K562 (cell line): ENCODE results near the gene NR2F2. TPM values are rescaled to one million over a fixed set of nuclear protein-coding genes. Genes with fewer than 3 reads are reported as not detected.

Experiments
- CBX3 ChIP-seq, 2 experiments: IDR thresholded peaks; 1 replicate in 1 of 2; 2 replicates in 1 of 2; pipeline ENCODE4 v1.6.1; 2012; ENCODE audit warnings: inconsistent platforms in 2 of 2, low read length in 2 of 2, borderline replicate concordance in 1 of 2, control low read depth in 1 of 2
- JUNB ChIP-seq: fragments of 450-650 bp; formaldehyde crosslinking; conservative IDR thresholded peaks from 2 replicates; pipeline ENCODE4 v1.4.0; 2020; ENCODE audit warnings: mild to moderate bottlenecking
- KAT7 ChIP-seq: sonication (generic); formaldehyde crosslinking; IDR thresholded peaks from 2 replicates; pipeline ENCODE4 v1.8.0; 2022; ENCODE audit warnings: missing genetic modification reagents, mild to moderate bottlenecking, borderline replicate concordance
- MAZ ChIP-seq, 2 experiments: fragments of 450-650 bp in 1 of 2; sonication (generic) in 1 of 2; formaldehyde crosslinking; IDR thresholded peaks in 1 of 2; conservative IDR thresholded peaks in 1 of 2; 2 replicates each; pipeline versions ENCODE4 v1.4.0 to v1.5.0; 2020; ENCODE audit warnings: mild to moderate bottlenecking in 1 of 2, missing genetic modification reagents in 1 of 2
- NBN ChIP-seq: fragments of 450-650 bp; IDR thresholded peaks from 2 replicates; pipeline ENCODE4 v1.6.1; 2016; ENCODE audit warnings: low read depth, mild to moderate bottlenecking
- NFYB ChIP-seq: IDR thresholded peaks from 2 replicates; pipeline ENCODE4 v1.6.1; 2011; ENCODE audit warnings: mild to moderate bottlenecking, moderate library complexity; ENCODE audit not compliant: insufficient read length; ENCODE audit errors: extremely low read depth
- NR2C1 ChIP-seq, 2 experiments: fragments of 450-650 bp; IDR thresholded peaks; 2 replicates each; pipeline ENCODE4 v1.6.1; 2017; ENCODE audit warnings: mild to moderate bottlenecking in 2 of 2, antibody characterized with exemption in 1 of 2, inconsistent platforms in 1 of 2, missing compliant biosample characterization in 1 of 2, missing genetic modification characterization in 1 of 2
- NRF1 ChIP-seq, 2 experiments: fragments of 450-650 bp; IDR thresholded peaks in 1 of 2; conservative IDR thresholded peaks in 1 of 2; 2 replicates each; pipeline ENCODE4 v1.6.1; 2014; ENCODE audit warnings: mild to moderate bottlenecking in 2 of 2
- POLR2G ChIP-seq: fragments of 200-400 bp; formaldehyde crosslinking; IDR thresholded peaks from 2 replicates; pipeline ENCODE4 v1.6.1; 2017; ENCODE audit warnings: low read depth, mild to moderate bottlenecking, antibody characterized with exemption, low read length, moderate library complexity
- PYGO2 ChIP-seq: fragments of 450-650 bp; IDR thresholded peaks from 2 replicates; pipeline ENCODE4 v1.6.1; 2016; ENCODE audit warnings: mild to moderate bottlenecking, missing genetic modification characterization, moderate library complexity, missing compliant biosample characterization
- RB1 ChIP-seq: fragments of 450-650 bp; IDR thresholded peaks from 2 replicates; pipeline ENCODE4 v1.6.1; 2017; ENCODE audit warnings: low read depth, mild to moderate bottlenecking
- RBBP5 ChIP-seq: fragments of 200-600 bp; sonication (generic); IDR thresholded peaks from 2 replicates; pipeline ENCODE4 v1.6.1; 2012; ENCODE audit warnings: borderline replicate concordance, mild to moderate bottlenecking, low read length, control low read depth, inconsistent platforms; ENCODE audit not compliant: insufficient read depth, poor library complexity, severe bottlenecking
- SMARCA4 ChIP-seq: fragments of 450-650 bp; IDR thresholded peaks from 2 replicates; pipeline ENCODE4 v1.6.1; 2016
- SMARCA5 ChIP-seq: fragments of 450-650 bp; IDR thresholded peaks from 2 replicates; pipeline ENCODE4 v1.6.1; 2016
- TAF1 ChIP-seq: IDR thresholded peaks from 2 replicates; pipeline ENCODE4 v1.6.1; 2011; ENCODE audit warnings: mild to moderate bottlenecking, low read length, moderate library complexity; ENCODE audit not compliant: insufficient read depth, control insufficient read depth, severe bottlenecking; ENCODE audit errors: extremely low read depth
- TRIM24 ChIP-seq, 2 experiments: fragments of 450-650 bp; IDR thresholded peaks; 2 replicates each; pipeline ENCODE4 v1.6.1; 2016
- U2AF1 ChIP-seq: fragments of 200-400 bp; formaldehyde crosslinking; optimal IDR thresholded peaks from 2 replicates; pipeline ENCODE3; 2017; ENCODE audit warnings: mild to moderate bottlenecking, low read depth, low read length, moderate library complexity
- ZBTB1 ChIP-seq: sonication (generic); formaldehyde crosslinking; IDR thresholded peaks from 2 replicates; pipeline ENCODE4 v1.8.1; 2023; ENCODE audit warnings: missing genetic modification reagents, low read depth, mild to moderate bottlenecking, borderline replicate concordance
- ZC3H11A ChIP-seq: IDR thresholded peaks from 2 replicates; pipeline ENCODE4 v1.6.1; 2012; ENCODE audit warnings: low read depth, low read length, improper control_type of control experiment
- ZFP1 ChIP-seq: fragments of 450-650 bp; formaldehyde crosslinking; IDR thresholded peaks from 2 replicates; pipeline ENCODE4 v1.4.0; 2020; ENCODE audit warnings: mild to moderate bottlenecking, mixed read lengths
- ZNF143 ChIP-seq: sonication (generic); formaldehyde crosslinking; IDR thresholded peaks from 2 replicates; pipeline ENCODE4 v1.9.0; 2022; ENCODE audit warnings: mild to moderate bottlenecking, missing genetic modification reagents
- ZNF282 ChIP-seq: sonication (generic); formaldehyde crosslinking; IDR thresholded peaks from 2 replicates; pipeline ENCODE4 v1.8.1; 2023; ENCODE audit warnings: missing genetic modification reagents
- ZNF764 ChIP-seq: fragments of 250-450 bp; sonication (Bioruptor Pico); IDR thresholded peaks from 2 replicates; pipeline ENCODE4 v1.4.0; 2020; ENCODE audit warnings: low read depth, mild to moderate bottlenecking, moderate library complexity
- polyA plus RNA-seq, 8 experiments: library from polyadenylated mRNA; depleted of rRNA in 4 of 8; stranded (reverse) in 5 of 8; unstranded in 3 of 8; fragments of >200 nt; fragmentation: Nextera tagmentation in 2 of 8; fragmentation: Illumina TruSeq in 1 of 8; extraction: Ambion mirVana in 2 of 8; extraction: Trizol in 1 of 8; gene quantifications; 2 replicates each; pipeline versions ENCODE4 v1.2.1 to v1.2.3, GENCODE V29; 2011 to 2014; ENCODE audit warnings: inconsistent platforms in 1 of 8, missing spikeins in 1 of 8
- total RNA-seq, 7 experiments: library from RNA; depleted of rRNA in 6 of 7; stranded (reverse); fragments of >200 nt in 6 of 7; fragmentation: Illumina TruSeq in 2 of 7; extraction: Trizol in 2 of 7; gene quantifications; 2 replicates each; pipeline versions ENCODE4 v1.2.1 to v1.2.3, GENCODE V29; 2011 to 2021; ENCODE audit warnings: low replicate concordance in 1 of 7
- TF ChIP-seq, protein P1 (sequence below): fragments of 200-800 bp; sonication (Bioruptor generic); IDR thresholded peaks from 2 replicates; pipeline ENCODE4 v1.6.1; 2017; ENCODE audit warnings: missing genetic modification characterization, missing compliant biosample characterization
- TF ChIP-seq, protein P2 (sequence below): fragments of 450-650 bp; IDR thresholded peaks from 2 replicates; pipeline ENCODE4 v1.6.1; 2016; ENCODE audit warnings: low read depth, mild to moderate bottlenecking, moderate library complexity
- TF ChIP-seq, protein P3 (sequence below): sonication (generic); formaldehyde crosslinking; IDR thresholded peaks from 2 replicates; pipeline ENCODE4 v1.9.0; 2022; ENCODE audit warnings: mild to moderate bottlenecking, missing genetic modification reagents

NR2F2 gene
- total and polyA plus RNA-seq, 9 of the 15 experiments (the other 6 are each of a cell fraction or from before 2014, with no cell fraction given), result 6.0 to 51.8 (median 11.1) TPM

DNA sequence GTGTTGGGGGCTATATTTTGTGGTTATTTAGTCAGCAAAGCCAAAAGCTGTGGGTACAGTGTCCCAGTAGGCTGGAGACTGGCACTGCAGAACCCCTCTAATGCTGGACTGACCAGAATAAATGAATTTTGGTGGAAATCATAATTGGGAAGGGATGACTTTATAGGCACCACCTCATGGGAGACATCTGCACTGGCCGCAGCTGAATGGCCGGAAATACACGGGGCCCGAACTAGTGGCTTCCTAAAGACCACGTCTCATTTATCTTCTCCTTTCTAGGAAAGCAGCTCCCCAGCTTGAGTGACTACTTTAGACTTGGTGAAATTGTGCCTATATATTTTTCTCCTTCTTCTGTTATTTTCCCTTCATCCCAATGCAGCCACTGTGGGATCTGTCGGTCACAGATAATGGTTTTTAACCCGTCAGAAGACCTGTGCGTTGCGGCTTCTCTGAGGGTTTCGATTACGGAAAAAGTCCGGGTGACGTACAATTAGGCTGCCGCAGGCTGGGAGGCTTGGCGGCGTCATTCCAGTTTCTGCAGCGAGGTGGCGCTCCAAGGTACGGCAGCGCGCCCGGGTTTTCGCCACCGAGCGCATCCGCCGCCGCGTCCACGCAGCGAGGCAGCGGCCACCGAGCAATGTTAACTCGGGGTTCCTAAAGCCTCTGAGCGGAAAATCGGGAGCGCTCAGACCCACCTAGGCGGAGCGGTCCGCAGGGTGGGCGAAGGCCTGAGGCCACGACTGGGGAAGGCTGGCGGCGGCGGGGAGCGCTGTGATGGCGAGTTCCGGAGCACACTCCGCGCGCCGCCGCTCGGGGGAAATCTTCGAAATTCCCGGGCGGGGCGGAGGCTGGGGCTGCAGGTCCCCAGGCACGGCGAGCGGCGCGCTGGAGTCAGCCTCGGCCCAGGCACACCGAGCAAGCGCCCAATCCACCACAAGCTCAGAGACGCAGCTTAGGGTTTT lies 26.3 kb downstream of the NR2F2 start (continued):
- TF ChIP-seq MAZ (CRISPR knock-in tag; conservative IDR thresholded peaks at IDR 0.05 in 1 of 2, IDR thresholded peaks at IDR 0.05 in 1 of 2), result peak; percentile 85 to 86
- TF ChIP-seq RB1, result peak; percentile 65
- no peak for TF ChIP-seq ZNF764
- TF ChIP-seq, protein P1, sequence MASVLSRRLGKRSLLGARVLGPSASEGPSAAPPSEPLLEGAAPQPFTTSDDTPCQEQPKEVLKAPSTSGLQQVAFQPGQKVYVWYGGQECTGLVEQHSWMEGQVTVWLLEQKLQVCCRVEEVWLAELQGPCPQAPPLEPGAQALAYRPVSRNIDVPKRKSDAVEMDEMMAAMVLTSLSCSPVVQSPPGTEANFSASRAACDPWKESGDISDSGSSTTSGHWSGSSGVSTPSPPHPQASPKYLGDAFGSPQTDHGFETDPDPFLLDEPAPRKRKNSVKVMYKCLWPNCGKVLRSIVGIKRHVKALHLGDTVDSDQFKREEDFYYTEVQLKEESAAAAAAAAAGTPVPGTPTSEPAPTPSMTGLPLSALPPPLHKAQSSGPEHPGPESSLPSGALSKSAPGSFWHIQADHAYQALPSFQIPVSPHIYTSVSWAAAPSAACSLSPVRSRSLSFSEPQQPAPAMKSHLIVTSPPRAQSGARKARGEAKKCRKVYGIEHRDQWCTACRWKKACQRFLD (CRISPR knock-in tag), result peak; percentile 47; the same call in 1 of the 2 replicates
- TF ChIP-seq KAT7 (CRISPR knock-in tag), result peak; percentile 71; the same call in 1 of the 2 replicates
- TF ChIP-seq NBN, result peak; percentile 78
- peak in 1 of 2 experiments; percentile 39; a peak in 1 of 3 replicates for TF ChIP-seq CBX3 (IDR thresholded peaks at IDR 0.05; ENCODE audit: borderline replicate concordance in 1 of 2, low read length in 2 of 2)
- TF ChIP-seq, protein P2, sequence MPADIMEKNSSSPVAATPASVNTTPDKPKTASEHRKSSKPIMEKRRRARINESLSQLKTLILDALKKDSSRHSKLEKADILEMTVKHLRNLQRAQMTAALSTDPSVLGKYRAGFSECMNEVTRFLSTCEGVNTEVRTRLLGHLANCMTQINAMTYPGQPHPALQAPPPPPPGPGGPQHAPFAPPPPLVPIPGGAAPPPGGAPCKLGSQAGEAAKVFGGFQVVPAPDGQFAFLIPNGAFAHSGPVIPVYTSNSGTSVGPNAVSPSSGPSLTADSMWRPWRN, result no peak
- TF ChIP-seq SMARCA5, result no peak
- no peak for TF ChIP-seq JUNB (CRISPR knock-in tag)
- TF ChIP-seq TAF1, result peak; percentile 24
- TF ChIP-seq U2AF1, result no peak
- no peak for TF ChIP-seq PYGO2 (tag)
- TF ChIP-seq NR2C1 (IDR thresholded peaks at IDR 0.05), result no peak
- TF ChIP-seq NR2C1 (tag; IDR thresholded peaks at IDR 0.05), result no peak
- peak; percentile 23; the same call in 1 of the 2 replicates for TF ChIP-seq SMARCA4
- TF ChIP-seq NRF1 (conservative IDR thresholded peaks at IDR 0.05 in 1 of 2, IDR thresholded peaks at IDR 0.05 in 1 of 2), result peak; percentile 77 to 80
- TF ChIP-seq, protein P3, sequence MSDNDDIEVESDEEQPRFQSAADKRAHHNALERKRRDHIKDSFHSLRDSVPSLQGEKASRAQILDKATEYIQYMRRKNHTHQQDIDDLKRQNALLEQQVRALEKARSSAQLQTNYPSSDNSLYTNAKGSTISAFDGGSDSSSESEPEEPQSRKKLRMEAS (CRISPR knock-in tag), result peak; percentile 73
- TF ChIP-seq ZBTB1 (CRISPR knock-in tag), result no peak; the same call in 1 of the 2 replicates
- TF ChIP-seq ZNF143 (CRISPR knock-in tag), result no peak
- peak; percentile 92 for TF ChIP-seq POLR2G
- no peak for TF ChIP-seq ZNF282
- TF ChIP-seq ZFP1 (CRISPR knock-in tag), result no peak
- peak; percentile 83 for TF ChIP-seq RBBP5
- no peak for TF ChIP-seq NFYB
- TF ChIP-seq ZC3H11A, result no peak
- TF ChIP-seq TRIM24 (IDR thresholded peaks at IDR 0.05), result no peak
